ENCODE results near the gene ZGPAT. TPM values are rescaled to one million over a fixed set of nuclear protein-coding genes. Genes with fewer than 3 reads are reported as not detected.

ZGPAT gene
- total and polyA plus RNA-seq, 2 of the 13 experiments (the other 11 are each of a cell fraction or from before 2014, with no cell fraction given), result 23.0 to 41.9 TPM

DNA sequence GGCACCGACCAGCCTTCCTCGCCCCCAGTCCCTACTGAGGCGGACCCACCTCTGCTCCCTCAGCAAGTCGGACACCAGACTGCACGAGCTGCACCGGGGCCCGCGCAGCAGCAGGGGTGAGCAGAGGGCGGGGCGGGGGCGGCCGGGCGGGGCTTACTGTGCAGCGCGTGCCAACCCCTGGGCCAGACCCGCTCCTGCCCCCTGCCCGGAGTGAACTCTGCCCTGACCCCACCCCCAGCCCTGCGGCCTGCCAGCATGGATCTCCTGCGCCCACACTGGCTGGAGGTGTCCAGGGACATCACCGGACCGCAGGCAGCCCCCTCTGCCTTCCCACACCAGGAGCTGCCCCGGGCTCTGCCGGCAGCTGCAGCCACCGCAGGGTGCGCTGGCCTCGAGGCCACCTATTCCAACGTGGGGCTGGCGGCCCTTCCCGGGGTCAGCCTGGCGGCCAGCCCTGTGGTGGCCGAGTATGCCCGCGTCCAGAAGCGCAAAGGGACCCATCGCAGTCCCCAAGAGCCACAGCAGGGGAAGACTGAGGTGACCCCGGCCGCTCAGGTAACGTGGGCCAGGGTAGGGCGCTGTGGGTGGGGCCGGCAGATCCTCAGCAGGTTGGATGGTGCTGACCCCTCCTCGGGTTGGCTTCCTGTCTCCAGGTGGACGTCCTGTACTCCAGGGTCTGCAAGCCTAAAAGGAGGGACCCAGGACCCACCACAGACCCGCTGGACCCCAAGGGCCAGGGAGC lies 30.3 kb downstream of the ZGPAT start (continued):
- TF ChIP-seq BORCS8-MEF2B (CRISPR knock-in tag; IDR thresholded peaks at IDR 0.05) (peak; percentile 98), YY1 (IDR thresholded peaks at IDR 0.05; ENCODE audit: insufficient read depth, insufficient replicate concordance, low read depth, low read length) (peak; percentile 78), ZFP90 (CRISPR knock-in tag; IDR thresholded peaks at IDR 0.05; ENCODE audit: borderline replicate concordance) (peak; percentile 84), ZKSCAN1 (IDR thresholded peaks at IDR 0.05; ENCODE audit: low read length) (no peak), ZNF720 (CRISPR knock-in tag; IDR thresholded peaks at IDR 0.05) (no peak), POLR2A (IDR thresholded peaks at IDR 0.05; ENCODE audit: insufficient read depth in 1 of 2, low read depth in 2 of 2, low read length in 2 of 2) (peak in 1 of 2 experiments; percentile 93; a peak in 2 of 4 replicates), SMARCC2 (IDR thresholded peaks at IDR 0.05) (no peak), ZNF224 (CRISPR knock-in tag; IDR thresholded peaks at IDR 0.05) (peak; percentile 80; the same call in 1 of the 2 replicates), CC2D1A (CRISPR knock-in tag; IDR thresholded peaks at IDR 0.05) (0 out of 2 replicates have a peak, but pooled peaks have one; percentile 45), NFKB2 (CRISPR knock-in tag; IDR thresholded peaks at IDR 0.05; ENCODE audit: borderline replicate concordance) (peak; percentile 95; the same call in 1 of the 2 replicates), SNAI1 (CRISPR knock-in tag; IDR thresholded peaks at IDR 0.05; ENCODE audit: borderline replicate concordance) (peak; percentile 19; the same call in 1 of the 2 replicates), MIXL1 (CRISPR knock-in tag; IDR thresholded peaks at IDR 0.05) (0 out of 2 replicates have a peak, but pooled peaks have one; percentile 77), HES4 (CRISPR knock-in tag; IDR thresholded peaks at IDR 0.05; ENCODE audit: borderline replicate concordance) (0 out of 2 replicates have a peak, but pooled peaks have one; percentile 74), ETV6 (CRISPR knock-in tag; conservative IDR thresholded peaks at IDR 0.05) (peak; percentile 76; the same call in 1 of the 2 replicates), ZNF724P (CRISPR knock-in tag; IDR thresholded peaks at IDR 0.05; ENCODE audit: borderline replicate concordance) (peak; percentile 84; the same call in 1 of the 2 replicates), NR2F1 (CRISPR knock-in tag; IDR thresholded peaks at IDR 0.05) (peak; percentile 72 to 89), TBX2 (CRISPR knock-in tag; IDR thresholded peaks at IDR 0.05; ENCODE audit: borderline replicate concordance) (peak; percentile 87), NFATC3 (CRISPR knock-in tag; IDR thresholded peaks at IDR 0.05) (peak; percentile 97)
- TF ChIP-seq, protein P1, sequence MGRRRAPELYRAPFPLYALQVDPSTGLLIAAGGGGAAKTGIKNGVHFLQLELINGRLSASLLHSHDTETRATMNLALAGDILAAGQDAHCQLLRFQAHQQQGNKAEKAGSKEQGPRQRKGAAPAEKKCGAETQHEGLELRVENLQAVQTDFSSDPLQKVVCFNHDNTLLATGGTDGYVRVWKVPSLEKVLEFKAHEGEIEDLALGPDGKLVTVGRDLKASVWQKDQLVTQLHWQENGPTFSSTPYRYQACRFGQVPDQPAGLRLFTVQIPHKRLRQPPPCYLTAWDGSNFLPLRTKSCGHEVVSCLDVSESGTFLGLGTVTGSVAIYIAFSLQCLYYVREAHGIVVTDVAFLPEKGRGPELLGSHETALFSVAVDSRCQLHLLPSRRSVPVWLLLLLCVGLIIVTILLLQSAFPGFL (CRISPR knock-in tag; IDR thresholded peaks at IDR 0.05), result no peak; the same call in 1 of the 2 replicates
- TF ChIP-seq, protein P2, sequence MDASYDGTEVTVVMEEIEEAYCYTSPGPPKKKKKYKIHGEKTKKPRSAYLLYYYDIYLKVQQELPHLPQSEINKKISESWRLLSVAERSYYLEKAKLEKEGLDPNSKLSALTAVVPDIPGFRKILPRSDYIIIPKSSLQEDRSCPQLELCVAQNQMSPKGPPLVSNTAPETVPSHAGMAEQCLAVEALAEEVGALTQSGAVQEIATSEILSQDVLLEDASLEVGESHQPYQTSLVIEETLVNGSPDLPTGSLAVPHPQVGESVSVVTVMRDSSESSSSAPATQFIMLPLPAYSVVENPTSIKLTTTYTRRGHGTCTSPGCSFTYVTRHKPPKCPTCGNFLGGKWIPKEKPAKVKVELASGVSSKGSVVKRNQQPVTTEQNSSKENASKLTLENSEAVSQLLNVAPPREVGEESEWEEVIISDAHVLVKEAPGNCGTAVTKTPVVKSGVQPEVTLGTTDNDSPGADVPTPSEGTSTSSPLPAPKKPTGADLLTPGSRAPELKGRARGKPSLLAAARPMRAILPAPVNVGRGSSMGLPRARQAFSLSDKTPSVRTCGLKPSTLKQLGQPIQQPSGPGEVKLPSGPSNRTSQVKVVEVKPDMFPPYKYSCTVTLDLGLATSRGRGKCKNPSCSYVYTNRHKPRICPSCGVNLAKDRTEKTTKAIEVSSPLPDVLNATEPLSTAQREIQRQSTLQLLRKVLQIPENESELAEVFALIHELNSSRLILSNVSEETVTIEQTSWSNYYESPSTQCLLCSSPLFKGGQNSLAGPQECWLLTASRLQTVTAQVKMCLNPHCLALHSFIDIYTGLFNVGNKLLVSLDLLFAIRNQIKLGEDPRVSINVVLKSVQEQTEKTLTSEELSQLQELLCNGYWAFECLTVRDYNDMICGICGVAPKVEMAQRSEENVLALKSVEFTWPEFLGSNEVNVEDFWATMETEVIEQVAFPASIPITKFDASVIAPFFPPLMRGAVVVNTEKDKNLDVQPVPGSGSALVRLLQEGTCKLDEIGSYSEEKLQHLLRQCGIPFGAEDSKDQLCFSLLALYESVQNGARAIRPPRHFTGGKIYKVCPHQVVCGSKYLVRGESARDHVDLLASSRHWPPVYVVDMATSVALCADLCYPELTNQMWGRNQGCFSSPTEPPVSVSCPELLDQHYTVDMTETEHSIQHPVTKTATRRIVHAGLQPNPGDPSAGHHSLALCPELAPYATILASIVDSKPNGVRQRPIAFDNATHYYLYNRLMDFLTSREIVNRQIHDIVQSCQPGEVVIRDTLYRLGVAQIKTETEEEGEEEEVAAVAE (CRISPR knock-in tag; IDR thresholded peaks at IDR 0.05; ENCODE audit: borderline replicate concordance), result peak; percentile 90
- TF ChIP-seq, protein P3, sequence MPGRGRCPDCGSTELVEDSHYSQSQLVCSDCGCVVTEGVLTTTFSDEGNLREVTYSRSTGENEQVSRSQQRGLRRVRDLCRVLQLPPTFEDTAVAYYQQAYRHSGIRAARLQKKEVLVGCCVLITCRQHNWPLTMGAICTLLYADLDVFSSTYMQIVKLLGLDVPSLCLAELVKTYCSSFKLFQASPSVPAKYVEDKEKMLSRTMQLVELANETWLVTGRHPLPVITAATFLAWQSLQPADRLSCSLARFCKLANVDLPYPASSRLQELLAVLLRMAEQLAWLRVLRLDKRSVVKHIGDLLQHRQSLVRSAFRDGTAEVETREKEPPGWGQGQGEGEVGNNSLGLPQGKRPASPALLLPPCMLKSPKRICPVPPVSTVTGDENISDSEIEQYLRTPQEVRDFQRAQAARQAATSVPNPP (CRISPR knock-in tag; IDR thresholded peaks at IDR 0.05), result peak; percentile 85; the same call in 1 of the 2 replicates
- TF ChIP-seq, protein P4, sequence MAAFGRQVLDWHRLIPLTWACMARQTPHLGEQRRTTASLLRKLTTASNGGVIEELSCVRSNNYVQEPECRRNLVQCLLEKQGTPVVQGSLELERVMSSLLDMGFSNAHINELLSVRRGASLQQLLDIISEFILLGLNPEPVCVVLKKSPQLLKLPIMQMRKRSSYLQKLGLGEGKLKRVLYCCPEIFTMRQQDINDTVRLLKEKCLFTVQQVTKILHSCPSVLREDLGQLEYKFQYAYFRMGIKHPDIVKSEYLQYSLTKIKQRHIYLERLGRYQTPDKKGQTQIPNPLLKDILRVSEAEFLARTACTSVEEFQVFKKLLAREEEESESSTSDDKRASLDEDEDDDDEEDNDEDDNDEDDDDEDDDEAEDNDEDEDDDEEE (CRISPR knock-in tag; IDR thresholded peaks at IDR 0.05), result no peak
